ENCODE data around the gene UTF1.

UTF1 gene

DNA sequence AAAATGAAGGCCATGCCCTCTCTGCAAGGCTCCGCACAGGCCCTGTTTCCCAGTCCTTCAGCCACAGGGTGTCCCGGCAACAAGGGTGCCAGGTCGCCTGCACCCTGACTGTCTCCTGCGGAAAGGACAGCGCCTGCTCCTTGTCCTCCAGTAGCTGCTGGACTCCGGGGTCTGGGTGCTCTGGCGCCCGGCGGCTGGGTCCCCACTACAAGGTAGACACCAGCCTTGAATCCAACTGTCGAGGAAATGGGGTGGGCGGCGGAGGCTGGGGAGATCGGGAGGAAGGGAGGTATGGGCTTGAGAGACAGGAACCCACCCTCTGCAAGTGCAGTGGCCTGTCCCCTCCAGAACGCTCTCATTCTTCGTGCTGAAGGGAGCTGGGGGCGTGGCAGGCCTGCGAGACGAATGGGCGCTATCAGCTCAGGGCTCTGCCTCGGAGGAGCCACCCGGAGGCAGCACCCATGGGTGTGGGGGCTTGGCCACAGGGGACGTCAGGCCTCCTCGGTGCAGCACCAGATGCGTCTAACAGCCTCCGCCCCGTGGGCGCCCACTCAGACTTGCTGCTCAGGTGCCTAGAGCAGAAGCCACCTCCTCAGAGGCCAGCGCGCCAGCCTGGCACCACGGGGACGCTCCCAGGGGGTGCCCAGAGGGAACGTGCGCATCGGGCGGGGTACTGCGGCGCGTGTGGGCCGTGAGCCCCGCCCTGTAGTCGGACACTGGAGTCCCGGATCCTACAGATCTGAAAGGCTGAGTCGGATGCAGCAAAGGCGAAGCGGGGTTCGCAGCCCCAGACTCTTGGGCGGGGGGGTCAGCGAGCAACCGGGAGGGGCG is 31.1 kb downstream of the UTF1 start:
- TF ChIP-seq GATA3 (IDR thresholded peaks at IDR 0.05; ENCODE audit: low read depth, low read length), result no peak
- no peak for TF ChIP-seq GATA2 (IDR thresholded peaks at IDR 0.05; ENCODE audit: low read depth, low read length)

DNA sequence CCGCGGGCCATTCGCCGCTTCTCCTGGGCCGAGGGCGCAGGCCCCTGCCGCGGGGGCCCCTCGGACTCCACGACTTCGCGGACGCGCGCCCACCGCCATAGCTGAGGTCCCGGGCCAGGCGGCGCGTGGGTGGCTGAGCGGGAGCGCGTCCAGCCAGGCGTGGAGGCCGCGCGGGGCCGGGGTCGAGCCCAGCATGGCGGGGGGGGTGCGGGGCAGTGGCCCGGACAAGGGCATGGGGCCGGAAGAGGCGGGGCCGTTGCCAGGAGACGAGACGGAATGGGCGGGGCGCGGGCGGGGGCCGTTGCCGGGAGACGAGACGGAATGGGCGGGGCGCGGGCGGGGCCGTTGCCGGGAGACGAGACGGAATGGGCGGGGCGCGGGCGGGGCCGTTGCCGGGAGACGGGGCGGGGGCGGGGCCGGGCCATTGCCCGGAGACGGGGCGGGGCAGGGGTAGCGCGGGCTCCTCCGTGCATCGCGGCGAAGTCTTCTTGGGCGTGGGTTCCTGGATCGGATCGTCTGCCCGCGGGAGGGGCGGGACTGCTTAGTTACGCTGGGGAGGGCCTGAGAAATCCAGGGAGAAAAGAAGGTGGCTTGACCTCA is 31.8 kb downstream of the UTF1 start:
- no peak for TF ChIP-seq GATA2 (IDR thresholded peaks at IDR 0.05; ENCODE audit: low read depth, low read length)
- TF ChIP-seq GATA3 (IDR thresholded peaks at IDR 0.05; ENCODE audit: low read depth, low read length), result no peak

DNA sequence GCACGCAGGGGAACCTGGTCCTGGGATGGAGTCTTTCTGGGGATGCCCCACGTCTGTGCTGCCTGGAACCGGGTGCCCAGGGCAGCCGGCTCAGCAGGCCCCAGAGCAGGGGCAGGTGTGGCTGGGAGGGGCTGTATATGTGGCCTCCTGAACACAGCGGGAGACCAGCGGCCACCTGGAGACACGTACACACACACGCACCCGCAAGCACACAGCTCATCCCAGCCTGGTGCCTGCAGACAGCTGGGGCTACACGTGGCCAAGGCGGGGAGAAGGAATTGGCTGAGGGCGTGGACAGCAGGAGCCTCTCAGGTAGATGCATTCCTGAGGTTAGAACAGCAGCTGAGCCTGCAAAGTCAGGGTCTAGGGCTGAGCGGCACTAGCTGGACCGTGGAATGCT is 32.7 kb downstream of the UTF1 start:
- TF ChIP-seq GATA2 (IDR thresholded peaks at IDR 0.05; ENCODE audit: low read depth, low read length), result no peak
- TF ChIP-seq GATA3 (IDR thresholded peaks at IDR 0.05; ENCODE audit: low read depth, low read length), result no peak

DNA sequence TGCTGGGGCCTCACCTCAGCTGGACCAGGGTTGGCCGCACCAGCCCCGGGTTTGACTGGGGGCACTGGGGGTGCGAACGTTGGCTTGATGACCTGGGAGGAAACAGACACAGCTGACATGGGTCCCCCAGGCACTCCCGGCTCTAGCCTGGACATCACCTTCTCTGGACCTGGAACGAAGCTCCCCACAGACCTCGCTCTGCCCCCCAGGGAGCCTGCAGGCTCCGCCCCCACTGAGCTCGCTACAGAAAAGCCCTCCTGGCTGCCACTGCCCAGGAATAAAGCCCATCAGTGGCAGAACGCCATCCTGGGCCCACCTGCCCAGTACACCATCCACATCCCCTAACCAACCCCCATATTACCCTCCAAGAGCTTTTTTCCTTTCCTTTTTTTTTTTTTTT is 33.7 kb downstream of the UTF1 start:
- TF ChIP-seq GATA2 (IDR thresholded peaks at IDR 0.05; ENCODE audit: low read depth, low read length), result no peak
- no peak for TF ChIP-seq GATA3 (IDR thresholded peaks at IDR 0.05; ENCODE audit: low read depth, low read length)

DNA sequence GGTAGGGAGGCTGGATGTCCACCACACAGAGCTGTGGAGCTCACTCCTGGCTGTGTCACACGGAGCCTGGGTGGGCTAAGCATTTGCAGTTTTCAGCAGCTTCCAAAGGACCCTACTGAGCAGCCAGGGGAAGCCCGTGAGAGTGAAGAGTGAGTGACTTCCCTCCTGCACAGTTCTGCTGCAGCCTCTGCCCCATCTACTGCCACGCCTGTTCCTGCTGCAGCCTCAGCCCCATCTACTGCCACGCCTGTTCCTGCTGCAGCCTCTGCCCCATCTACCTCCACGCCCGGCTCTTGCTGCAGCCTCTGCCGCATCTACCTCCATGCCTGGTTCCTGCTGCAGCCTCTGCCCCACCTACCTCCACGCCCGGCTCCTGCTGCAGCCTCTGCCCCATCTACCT is 34.4 kb downstream of the UTF1 start:
- TF ChIP-seq GATA2 (IDR thresholded peaks at IDR 0.05; ENCODE audit: low read depth, low read length), result no peak
- TF ChIP-seq GATA3 (IDR thresholded peaks at IDR 0.05; ENCODE audit: low read depth, low read length), result no peak

DNA sequence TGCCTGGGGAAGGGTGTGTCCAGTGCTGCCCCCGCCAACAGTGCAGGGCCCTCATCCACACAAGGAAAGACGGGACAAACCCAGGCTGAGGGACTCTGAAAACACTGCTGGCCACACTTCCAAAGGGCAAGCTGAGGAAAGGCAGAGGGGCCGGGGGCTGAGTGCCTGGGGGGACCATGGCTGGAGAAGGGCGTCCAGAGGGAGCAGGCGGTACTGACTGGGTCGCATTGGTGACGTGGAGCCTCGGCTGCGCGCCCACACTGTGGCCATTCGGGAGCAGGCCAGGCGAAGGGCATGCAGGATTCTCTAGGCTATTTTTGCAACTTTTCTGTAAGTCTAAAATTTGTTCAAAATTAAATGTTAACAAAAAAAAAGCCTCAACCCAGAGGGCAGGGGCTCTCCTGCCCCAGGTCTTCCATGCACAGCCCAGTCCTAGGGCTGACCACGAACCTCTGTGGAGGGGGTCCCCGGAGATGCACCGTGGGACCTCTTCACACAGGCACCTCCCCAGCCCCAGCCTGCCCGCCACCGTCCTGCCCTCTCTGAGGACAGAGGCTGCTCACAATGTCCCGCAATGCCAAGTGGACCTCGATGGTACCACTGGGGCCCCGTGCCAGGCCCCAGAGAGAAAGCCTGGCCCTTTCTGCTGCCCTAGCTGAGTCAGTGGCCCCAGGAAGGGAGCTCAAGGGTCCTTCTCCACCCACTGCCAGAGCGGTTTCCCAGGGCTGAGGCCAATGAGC is 36.2 kb downstream of the UTF1 start:
- TF ChIP-seq GATA3 (IDR thresholded peaks at IDR 0.05; ENCODE audit: low read depth, low read length), result no peak
- no peak for TF ChIP-seq GATA2 (IDR thresholded peaks at IDR 0.05; ENCODE audit: low read depth, low read length)

DNA sequence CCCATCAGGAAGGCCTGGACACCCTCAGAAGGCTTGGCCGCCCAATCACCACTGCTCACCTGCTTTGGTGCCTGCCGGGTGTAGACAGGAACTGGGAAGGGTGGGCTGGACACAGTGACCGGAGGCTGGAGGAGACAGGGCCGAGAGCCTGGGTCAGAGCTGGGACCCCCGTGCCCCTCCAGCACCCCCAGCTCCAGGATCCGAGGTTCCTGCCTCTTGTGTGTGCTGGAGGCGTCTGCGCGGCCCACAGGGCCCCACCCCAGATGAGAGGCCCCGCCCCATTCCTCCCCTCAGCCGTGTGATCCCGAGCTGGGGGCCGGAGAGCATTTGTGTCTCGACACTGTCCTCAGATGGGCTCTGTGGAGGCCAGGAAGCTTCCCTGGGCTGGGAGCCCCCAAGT is 37.3 kb downstream of the UTF1 start:
- TF ChIP-seq GATA3 (IDR thresholded peaks at IDR 0.05; ENCODE audit: low read depth, low read length) (no peak), GATA2 (IDR thresholded peaks at IDR 0.05; ENCODE audit: low read depth, low read length) (no peak)

DNA sequence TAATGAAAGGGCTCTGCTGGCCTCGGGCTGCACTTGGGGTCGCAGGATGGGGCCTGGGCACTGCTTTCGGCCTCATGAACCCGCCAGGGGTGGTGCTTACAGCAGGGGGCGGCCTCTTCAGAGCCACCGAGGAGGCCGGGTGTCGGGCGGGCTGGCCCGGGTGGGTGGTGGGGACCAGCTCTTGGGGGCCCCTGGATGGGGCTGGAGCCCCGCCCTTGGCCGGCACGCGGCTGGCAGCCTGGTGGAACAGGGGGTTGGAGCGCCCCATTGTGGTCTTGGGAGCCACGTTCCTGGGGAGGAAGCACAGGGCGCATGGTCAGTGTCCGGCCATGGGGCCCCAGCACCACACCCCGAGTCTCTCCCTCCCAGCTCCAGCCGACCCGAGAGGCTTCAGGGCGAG is 37.8 kb downstream of the UTF1 start:
- TF ChIP-seq GATA2 (IDR thresholded peaks at IDR 0.05; ENCODE audit: low read depth, low read length), result no peak
- TF ChIP-seq GATA3 (IDR thresholded peaks at IDR 0.05; ENCODE audit: low read depth, low read length), result no peak

DNA sequence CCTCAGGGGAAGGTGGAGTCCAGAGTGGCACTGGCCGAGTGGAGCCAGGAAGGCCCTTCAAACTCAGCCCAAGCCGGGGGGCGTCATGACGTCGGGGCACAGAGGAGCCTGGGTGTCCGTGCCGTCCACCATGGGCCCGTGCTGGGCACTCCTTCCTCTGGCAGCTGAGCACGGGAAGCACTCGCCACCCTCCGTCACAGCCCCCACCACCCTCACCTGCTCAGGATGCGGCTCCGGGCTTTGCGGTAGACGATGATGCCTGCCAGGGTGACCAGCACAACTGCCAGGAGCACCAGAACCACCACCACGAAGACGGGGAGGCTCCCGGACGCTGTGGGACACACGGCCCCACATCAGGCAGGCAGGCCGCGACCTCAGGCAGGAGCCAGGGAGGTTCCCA is 38.5 kb downstream of the UTF1 start:
- TF ChIP-seq GATA3 (IDR thresholded peaks at IDR 0.05; ENCODE audit: low read depth, low read length) (no peak), GATA2 (IDR thresholded peaks at IDR 0.05; ENCODE audit: low read depth, low read length) (no peak)

DNA sequence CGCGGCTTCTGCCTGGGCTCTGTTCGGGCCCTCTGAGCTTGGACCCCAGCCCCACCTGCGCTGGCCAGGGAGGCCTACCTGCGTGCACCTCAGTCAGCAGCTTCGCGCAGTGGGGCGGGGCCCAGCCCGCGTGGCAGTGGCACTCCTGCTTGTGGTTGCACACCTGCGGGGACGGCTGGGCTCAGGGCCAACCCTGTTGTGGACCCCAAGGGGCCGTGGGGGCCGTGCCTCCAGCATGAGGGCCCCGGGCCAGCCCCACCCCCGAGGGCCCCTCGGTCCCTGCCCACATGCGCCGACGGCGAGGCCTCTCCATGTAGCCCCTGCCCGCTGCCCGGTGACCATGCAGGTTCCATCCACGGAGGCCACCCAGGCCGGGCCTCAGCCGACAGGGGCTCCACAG is 39.4 kb downstream of the UTF1 start:
- TF ChIP-seq GATA2 (IDR thresholded peaks at IDR 0.05; ENCODE audit: low read depth, low read length), result no peak
- no peak for TF ChIP-seq GATA3 (IDR thresholded peaks at IDR 0.05; ENCODE audit: low read depth, low read length)

DNA sequence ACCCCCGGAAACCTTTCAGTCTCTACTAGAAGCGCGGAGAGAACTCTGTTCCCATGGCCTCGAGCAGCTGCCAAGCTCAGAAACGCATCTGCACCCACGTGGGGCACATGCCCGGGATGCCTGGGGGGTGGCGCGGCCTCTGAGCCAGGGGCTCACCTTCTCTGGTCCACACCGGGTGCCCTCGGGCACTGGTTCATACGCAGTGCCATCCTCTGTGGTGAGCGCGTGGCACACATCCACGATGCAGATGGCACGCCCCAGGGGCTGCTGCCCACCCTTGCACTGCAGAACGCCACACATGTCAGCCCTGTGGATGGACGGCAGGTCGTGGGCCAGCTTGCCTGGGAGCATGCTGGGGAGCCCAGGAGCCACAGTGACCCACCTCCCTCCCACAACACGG is 40.2 kb downstream of the UTF1 start:
- no peak for TF ChIP-seq GATA2 (IDR thresholded peaks at IDR 0.05; ENCODE audit: low read depth, low read length)
- TF ChIP-seq GATA3 (IDR thresholded peaks at IDR 0.05; ENCODE audit: low read depth, low read length), result no peak

DNA sequence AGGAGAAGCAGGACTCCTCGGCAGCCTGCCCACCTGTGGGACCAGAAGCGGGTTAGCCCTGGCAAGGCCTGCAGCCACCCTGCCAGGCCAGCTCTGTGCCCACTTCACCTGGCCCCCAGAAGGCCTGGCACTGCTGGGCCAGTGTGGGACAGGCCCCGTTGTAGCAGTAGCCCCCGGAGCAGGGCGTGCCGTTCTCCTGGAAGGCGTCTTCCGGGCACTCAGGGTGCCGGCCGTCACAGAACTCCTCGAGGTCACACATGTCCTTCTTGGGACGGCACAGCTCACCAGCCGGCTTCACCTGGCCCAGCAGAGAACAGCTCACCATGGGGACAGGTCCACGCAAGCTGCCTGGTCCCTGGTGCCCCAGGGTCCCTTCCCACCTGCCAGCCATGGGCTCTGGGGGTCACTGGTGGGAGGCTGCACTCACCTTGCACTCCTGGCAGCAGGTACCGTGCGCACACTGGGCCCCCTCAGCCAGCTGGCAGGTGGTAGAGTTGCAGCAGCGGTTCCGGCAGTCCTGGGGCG is 40.8 kb downstream of the UTF1 start:
- no peak for TF ChIP-seq GATA3 (IDR thresholded peaks at IDR 0.05; ENCODE audit: low read depth, low read length)
- TF ChIP-seq GATA2 (IDR thresholded peaks at IDR 0.05; ENCODE audit: low read depth, low read length), result no peak

DNA sequence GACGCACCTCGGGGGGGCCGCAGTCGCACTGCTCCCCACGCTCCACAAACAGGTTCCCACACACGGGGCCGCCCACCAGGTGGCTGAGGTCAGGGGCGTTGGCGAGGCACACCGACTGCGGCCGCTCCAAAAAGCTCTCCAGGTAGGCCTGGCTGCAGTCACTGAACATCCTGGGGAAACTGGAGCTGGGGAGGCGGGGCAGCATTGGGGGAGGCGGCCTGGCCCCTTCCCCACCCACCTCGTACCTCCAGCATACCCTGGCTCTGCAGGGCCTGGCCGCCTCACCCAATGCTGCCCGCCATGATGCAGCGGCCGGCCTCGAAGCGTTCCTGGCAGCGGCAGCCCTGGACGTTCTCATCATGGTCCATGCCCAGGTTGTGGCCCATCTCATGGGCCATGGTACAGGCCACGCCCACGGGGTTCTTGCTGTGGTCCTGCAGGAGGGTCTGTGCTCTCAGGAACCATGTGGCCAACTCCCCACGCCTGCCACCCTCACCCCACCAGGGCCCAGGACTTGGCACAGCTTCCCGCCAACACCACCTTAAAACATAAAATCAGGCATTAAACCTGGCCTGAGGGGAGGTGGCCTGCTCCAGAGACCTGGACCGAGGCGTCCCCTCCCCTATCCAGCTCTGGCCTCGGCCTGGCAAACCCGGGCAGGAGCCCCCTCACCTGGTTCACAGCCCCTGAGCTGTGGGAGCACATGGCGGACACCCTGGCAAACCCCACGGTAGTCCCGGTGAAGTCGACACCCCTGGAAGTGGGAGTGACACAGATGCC is 41.7 kb downstream of the UTF1 start:
- TF ChIP-seq GATA2 (IDR thresholded peaks at IDR 0.05; ENCODE audit: low read depth, low read length) (no peak), GATA3 (IDR thresholded peaks at IDR 0.05; ENCODE audit: low read depth, low read length) (no peak)

Measured in SH-SY5Y (cell line).